Sigmoid colon (tissue), 7 donors: ENCODE measurements around the gene SLC26A8. TPM values are rescaled to one million over a fixed set of nuclear protein-coding genes. Genes with fewer than 3 reads are reported as not detected.

Source experiments
- DNase-seq: peaks from one replicate; pipeline ENCODE4 v3.0.0-alpha.2; 2019
- H3K27ac ChIP-seq, 4 donors: fragments of 200-600 bp; sonication (generic); one replicate each; pipeline ENCODE4 v1.5.1; 2016 to 2019; ENCODE audit warnings: mild to moderate bottlenecking in 1 of 4
- H3K27me3 ChIP-seq, 3 donors: fragments of 200-600 bp; sonication (generic); one replicate each; pipeline ENCODE4 v1.5.1; 2019; ENCODE audit warnings: mild to moderate bottlenecking in 1 of 3
- H3K36me3 ChIP-seq, 4 donors: fragments of 200-600 bp; sonication (generic); one replicate each; pipeline ENCODE4 v1.5.1; 2016 to 2019
- H3K4me1 ChIP-seq, 4 donors: fragments of 200-600 bp; sonication (generic); one replicate each; pipeline ENCODE4 v1.5.1; 2017 to 2019
- H3K4me3 ChIP-seq, 4 donors: fragments of 200-600 bp; sonication (generic); one replicate each; pipeline ENCODE4 v1.5.1; 2017 to 2019; ENCODE audit warnings: mild to moderate bottlenecking in 2 of 4, moderate library complexity in 1 of 4
- H3K9me3 ChIP-seq, 4 donors: fragments of 200-600 bp in 3 of 4; sonication (generic) in 3 of 4; one replicate each; pipeline versions ENCODE4 v1.5.1 to v1.6.1; 2013 to 2019
- CTCF ChIP-seq, 4 experiments: fragments of 450-650 bp in 3 of 4; fragments of 200-600 bp in 1 of 4; IDR thresholded peaks; one replicate each; pipeline ENCODE4 v1.5.1; 2016 to 2019; ENCODE audit warnings: antibody characterized with exemption in 4 of 4, mild to moderate bottlenecking in 3 of 4, moderate library complexity in 2 of 4
- EP300 ChIP-seq, 4 donors: sonication (generic); formaldehyde crosslinking; IDR thresholded peaks; one replicate each; pipeline ENCODE4 v1.6.1; 2017; ENCODE audit warnings: antibody characterized with exemption in 4 of 4
- POLR2A ChIP-seq, 2 donors: fragments of 450-650 bp; IDR thresholded peaks; one replicate each; pipeline ENCODE4 v1.6.1; 2016; ENCODE audit warnings: antibody characterized with exemption in 2 of 2, mild to moderate bottlenecking in 2 of 2, moderate library complexity in 2 of 2
- POLR2AphosphoS5 ChIP-seq, 4 donors: sonication (generic); formaldehyde crosslinking; IDR thresholded peaks; one replicate each; pipeline ENCODE4 v1.6.1; 2017; ENCODE audit warnings: antibody characterized with exemption in 4 of 4
- WGBS, 2 donors: extraction: QIAGEN DNeasy Blood & Tissue Kit; methylation state at CpG; one replicate each; pipeline ENCODE4 v1.1.7; 2013; 5-methylcytosine and 5-hydroxymethylcytosine counted together
- intact Hi-C: fragments of 100-400 bp; cut with DNase I; formaldehyde crosslinking; loops from one replicate; pipeline ENCODE4 v1.15.1; 2023
- polyA plus RNA-seq, 3 donors: library from polyadenylated mRNA; stranded (reverse); fragments of 200-250 nt; gene quantifications; one replicate each; pipeline ENCODE4 v1.2.3, GENCODE V29; 2013
- total RNA-seq, 4 donors: library from RNA; depleted of rRNA; stranded (reverse); fragments of >200 nt; gene quantifications; one replicate each; pipeline ENCODE4 v1.1.0, GENCODE V29; 2016
- donor health status: healthy with polysubstance abuse.
- donor health status: Bipolar disorder and iron deficiency.
- donor health status: healthy.

SLC26A8 gene
- total and polyA plus RNA-seq, 7 donors: 0.10 TPM; not detected in 6

GRCh38 chr6:36053878-36054277 lies 29.4 kb upstream of the SLC26A8 start:
- Histone ChIP-seq H3K9me3 (no peaks in the 10 kb centered on the region), H3K27ac (peak overlapping the region in 2 of 4 donors; percentile 19 to 42), H3K4me1 (peaks cover 0 to 75% (median 64%) of the 10 kb centered on the region in 4 donors), H3K36me3 (no peaks in the 10 kb centered on the region), H3K4me3 (no peak overlapping the region), H3K27me3 (no peaks in the 10 kb centered on the region)
- WGBS, 2 donors: 72 to 87% methylated on average over 2 of the region's 2 CpGs
- TF ChIP-seq EP300 (IDR thresholded peaks at IDR 0.05) (no peak), POLR2AphosphoS5 (IDR thresholded peaks at IDR 0.05) (peak in 3 of 4 donors; percentile 39 to 80 (median 75))
- DNase-seq: no peak
- intact Hi-C loops: no loop called here

GRCh38 chr6:36052097-36052496 lies 27.7 kb upstream of the SLC26A8 start:
- no peak overlapping the region for H3K4me3 ChIP-seq
- intact Hi-C loops: no loop called here
- no peaks in the 10 kb centered on the region for H3K27me3 ChIP-seq
- peak; percentile 69 for DNase-seq
- H3K4me1 ChIP-seq: peaks cover 0 to 75% (median 63%) of the 10 kb centered on the region in 4 donors
- no peaks in the 10 kb centered on the region for H3K9me3 ChIP-seq
- H3K27ac ChIP-seq: peak overlapping the region in 2 of 4 donors; percentile 8 to 48
- no peak for TF ChIP-seq POLR2A (IDR thresholded peaks at IDR 0.05)
- TF ChIP-seq CTCF (IDR thresholded peaks at IDR 0.05): no peak
- no peak for TF ChIP-seq POLR2AphosphoS5 (IDR thresholded peaks at IDR 0.05)
- no peak for TF ChIP-seq EP300 (IDR thresholded peaks at IDR 0.05)
- 59 to 66% methylated on average over 2 of the region's 2 CpGs for WGBS, 2 donors
- no peaks in the 10 kb centered on the region for H3K36me3 ChIP-seq

GRCh38 chr6:36050947-36051710 lies 26.7 kb upstream of the SLC26A8 start:
- no peak for DNase-seq
- intact Hi-C loops: no loop called here
- no peak overlapping the region for H3K4me3 ChIP-seq
- TF ChIP-seq EP300 (IDR thresholded peaks at IDR 0.05) (no peak), CTCF (IDR thresholded peaks at IDR 0.05) (no peak), POLR2AphosphoS5 (IDR thresholded peaks at IDR 0.05) (no peak), POLR2A (IDR thresholded peaks at IDR 0.05) (no peak)
- peak overlapping the region in 1 of 4 donors; percentile 48 for H3K27ac ChIP-seq
- H3K4me1 ChIP-seq: peaks cover 0 to 71% (median 65%) of the 10 kb centered on the region in 4 donors
- no peaks in the 10 kb centered on the region for H3K27me3 ChIP-seq
- 91 to 93% methylated on average over 16 of the region's 16 CpGs for WGBS, 2 donors
- H3K36me3 ChIP-seq: no peaks in the 10 kb centered on the region
- no peaks in the 10 kb centered on the region for H3K9me3 ChIP-seq

- H3K36me3 ChIP-seq: no peaks in the 10 kb centered on the region
- no peaks in the 10 kb centered on the region for H3K9me3 ChIP-seq
- no peak for DNase-seq
- 5 to 28% methylated on average over 1 of the region's 1 CpG for WGBS, 2 donors
- H3K27ac ChIP-seq: no peak overlapping the region
- no peaks in the 10 kb centered on the region for H3K27me3 ChIP-seq
- intact Hi-C loops: no loop called here
- H3K4me3 ChIP-seq: no peak overlapping the region
- H3K4me1 ChIP-seq: peaks cover 0 to 64% (median 57%) of the 10 kb centered on the region in 4 donors
- no peak for TF ChIP-seq EP300 (IDR thresholded peaks at IDR 0.05)
- TF ChIP-seq POLR2A (IDR thresholded peaks at IDR 0.05): no peak
- no peak for TF ChIP-seq CTCF (IDR thresholded peaks at IDR 0.05)
- no peak for TF ChIP-seq POLR2AphosphoS5 (IDR thresholded peaks at IDR 0.05)
These were observed 25.9 kb upstream of the SLC26A8 start for GRCh38 chr6:36050305-36050704.

- peaks cover 0 to 57% (median 50%) of the 10 kb centered on the region in 4 donors for H3K4me1 ChIP-seq
- intact Hi-C loops: no loop called here
- no peak for DNase-seq
- TF ChIP-seq EP300 (IDR thresholded peaks at IDR 0.05) (no peak), POLR2A (IDR thresholded peaks at IDR 0.05) (no peak), POLR2AphosphoS5 (IDR thresholded peaks at IDR 0.05) (no peak), CTCF (IDR thresholded peaks at IDR 0.05) (no peak)
- H3K27me3 ChIP-seq: no peaks in the 10 kb centered on the region
- no peaks in the 10 kb centered on the region for H3K9me3 ChIP-seq
- 89 to 91% methylated on average over 2 of the region's 2 CpGs for WGBS, 2 donors
- no peak overlapping the region for H3K27ac ChIP-seq
- no peaks in the 10 kb centered on the region for H3K36me3 ChIP-seq
- no peak overlapping the region for H3K4me3 ChIP-seq
These were observed 25.1 kb upstream of the SLC26A8 start for GRCh38 chr6:36049582-36049981.
